Vagina (tissue), 2 donors: ENCODE measurements around the gene NDUFS8.

Experiments
- POLR2A ChIP-seq, 2 donors: fragments of 450-650 bp; IDR thresholded peaks; one replicate each; pipeline ENCODE4 v1.6.1; 2017; ENCODE audit warnings: antibody characterized with exemption in 2 of 2, mild to moderate bottlenecking in 2 of 2, moderate library complexity in 2 of 2
- POLR2AphosphoS5 ChIP-seq, 2 donors: sonication (generic); formaldehyde crosslinking; IDR thresholded peaks; one replicate each; pipeline ENCODE4 v1.9.0; 2017; ENCODE audit warnings: antibody characterized with exemption in 2 of 2, mild to moderate bottlenecking in 2 of 2, low read depth in 1 of 2; ENCODE audit not compliant: insufficient read depth in 1 of 2
- TF ChIP-seq, protein P1 (sequence below), 3 experiments: fragments of 450-650 bp in 2 of 3; fragments of 200-600 bp in 1 of 3; sonication (generic) in 1 of 3; IDR thresholded peaks; one replicate each; pipeline ENCODE4 v1.5.1; 2017 to 2019; ENCODE audit warnings: antibody characterized with exemption in 3 of 3, mild to moderate bottlenecking in 2 of 3, moderate library complexity in 2 of 3

DNA sequence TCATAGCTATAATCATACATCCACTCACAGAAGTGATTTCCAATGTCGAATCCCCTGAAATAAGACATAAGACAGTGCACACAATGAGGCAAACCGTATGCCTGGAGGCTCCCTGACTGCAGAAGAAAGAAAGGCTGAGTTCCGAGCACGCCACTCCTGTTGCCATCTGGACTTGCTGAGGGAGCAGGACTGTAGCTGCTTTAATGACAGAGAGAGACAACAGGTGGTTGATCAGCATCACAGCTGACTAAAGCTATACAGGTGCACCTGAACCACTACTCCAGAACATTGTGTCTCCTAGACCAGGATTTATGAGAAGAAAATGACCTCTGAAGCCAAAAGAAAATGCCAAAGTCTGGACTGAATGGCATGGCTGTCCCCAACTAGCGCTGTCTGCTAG, 35.4 kb downstream of the NDUFS8 start:
- TF ChIP-seq, protein P1, sequence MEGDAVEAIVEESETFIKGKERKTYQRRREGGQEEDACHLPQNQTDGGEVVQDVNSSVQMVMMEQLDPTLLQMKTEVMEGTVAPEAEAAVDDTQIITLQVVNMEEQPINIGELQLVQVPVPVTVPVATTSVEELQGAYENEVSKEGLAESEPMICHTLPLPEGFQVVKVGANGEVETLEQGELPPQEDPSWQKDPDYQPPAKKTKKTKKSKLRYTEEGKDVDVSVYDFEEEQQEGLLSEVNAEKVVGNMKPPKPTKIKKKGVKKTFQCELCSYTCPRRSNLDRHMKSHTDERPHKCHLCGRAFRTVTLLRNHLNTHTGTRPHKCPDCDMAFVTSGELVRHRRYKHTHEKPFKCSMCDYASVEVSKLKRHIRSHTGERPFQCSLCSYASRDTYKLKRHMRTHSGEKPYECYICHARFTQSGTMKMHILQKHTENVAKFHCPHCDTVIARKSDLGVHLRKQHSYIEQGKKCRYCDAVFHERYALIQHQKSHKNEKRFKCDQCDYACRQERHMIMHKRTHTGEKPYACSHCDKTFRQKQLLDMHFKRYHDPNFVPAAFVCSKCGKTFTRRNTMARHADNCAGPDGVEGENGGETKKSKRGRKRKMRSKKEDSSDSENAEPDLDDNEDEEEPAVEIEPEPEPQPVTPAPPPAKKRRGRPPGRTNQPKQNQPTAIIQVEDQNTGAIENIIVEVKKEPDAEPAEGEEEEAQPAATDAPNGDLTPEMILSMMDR (IDR thresholded peaks at IDR 0.05): no peak
- TF ChIP-seq POLR2A (IDR thresholded peaks at IDR 0.05): no peak
- no peak for TF ChIP-seq POLR2AphosphoS5 (IDR thresholded peaks at IDR 0.05; ENCODE audit: insufficient read depth in 1 of 2, low read depth in 1 of 2)
